Measurements from ENCODE around the gene FUT4.
"Not testable (repeated sequence)": the region's sequence is repeated elsewhere in the genome, so short reads cannot be mapped to it uniquely, and the experiment has no call there.

Gene FUT4

DNA sequence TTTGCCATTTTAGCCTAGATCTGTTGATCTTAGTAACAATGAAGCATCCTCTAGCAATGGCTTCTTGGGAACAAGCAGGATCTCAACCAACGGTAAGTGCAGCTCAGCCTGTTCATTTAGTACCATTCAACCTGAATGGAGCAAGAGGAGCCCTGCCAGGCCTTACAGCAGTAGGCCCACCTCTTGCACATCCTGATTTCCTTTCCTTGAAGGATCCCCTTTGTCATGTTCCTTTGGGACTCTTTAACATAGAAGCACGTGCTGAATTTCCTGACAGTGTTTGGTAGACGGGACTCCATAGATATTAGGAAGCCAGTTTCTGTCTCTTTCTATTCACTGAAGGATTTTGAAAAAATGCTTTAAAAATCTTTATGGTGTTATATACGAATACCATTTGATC is 25.0 kb downstream of the FUT4 start:
- DNase-seq: no peak

DNA sequence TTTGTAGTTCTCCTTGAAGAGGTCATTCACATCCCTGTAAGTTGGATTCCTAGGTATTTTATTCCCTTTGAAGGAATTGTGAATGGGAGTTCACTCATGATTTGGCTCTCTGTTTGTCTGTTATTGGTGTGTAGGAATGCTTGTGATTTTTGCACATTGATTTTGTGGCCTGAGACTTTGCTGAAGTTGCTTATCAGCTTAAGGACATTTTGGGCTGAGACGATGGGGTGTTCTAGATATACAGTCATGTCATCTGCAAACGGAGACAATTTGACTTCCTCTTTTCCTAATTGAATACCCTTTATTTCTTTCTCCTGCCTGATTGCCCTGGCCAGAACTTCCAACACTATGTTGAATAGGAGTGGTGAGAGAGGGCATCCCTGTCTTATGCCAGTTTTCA is 29.3 kb downstream of the FUT4 start:
- DNase-seq: not testable (repeated sequence)

DNA sequence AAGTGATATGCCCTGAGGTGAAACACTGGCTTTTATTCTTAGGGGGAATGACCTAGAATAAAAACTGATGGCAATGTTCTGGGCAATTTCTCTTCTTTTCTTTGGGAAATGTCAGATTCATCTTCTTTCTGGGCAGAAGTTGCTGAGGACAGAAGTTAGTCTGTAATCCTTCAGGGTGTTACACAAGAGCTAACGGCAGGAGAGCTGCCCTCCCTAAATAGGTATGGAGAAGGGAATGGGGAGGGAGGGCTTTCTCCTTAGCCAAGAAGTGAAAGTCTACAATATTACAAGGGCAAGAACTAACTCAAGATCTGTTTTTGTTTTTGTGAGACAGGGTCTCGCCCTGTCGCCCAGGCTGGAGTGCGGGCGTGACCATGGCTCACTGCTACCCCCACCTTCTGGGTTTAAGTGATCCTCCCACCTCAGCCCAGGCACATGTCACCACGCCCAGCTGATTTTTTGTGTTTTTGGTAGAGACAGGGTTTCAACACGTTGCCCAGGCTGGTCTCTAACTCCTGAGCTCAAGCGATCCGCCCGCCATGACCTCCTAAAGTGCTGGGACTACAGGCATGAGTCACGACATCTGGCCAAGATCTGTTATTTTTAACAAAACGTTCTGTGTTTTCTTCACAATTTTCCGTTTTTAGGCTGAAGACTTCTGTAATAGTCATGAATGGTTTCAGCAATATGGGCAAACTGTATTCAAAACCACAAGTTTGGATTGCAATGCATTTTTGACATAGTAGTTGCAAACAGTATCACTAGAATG is 30.7 kb downstream of the FUT4 start:
- no peak for DNase-seq

DNA sequence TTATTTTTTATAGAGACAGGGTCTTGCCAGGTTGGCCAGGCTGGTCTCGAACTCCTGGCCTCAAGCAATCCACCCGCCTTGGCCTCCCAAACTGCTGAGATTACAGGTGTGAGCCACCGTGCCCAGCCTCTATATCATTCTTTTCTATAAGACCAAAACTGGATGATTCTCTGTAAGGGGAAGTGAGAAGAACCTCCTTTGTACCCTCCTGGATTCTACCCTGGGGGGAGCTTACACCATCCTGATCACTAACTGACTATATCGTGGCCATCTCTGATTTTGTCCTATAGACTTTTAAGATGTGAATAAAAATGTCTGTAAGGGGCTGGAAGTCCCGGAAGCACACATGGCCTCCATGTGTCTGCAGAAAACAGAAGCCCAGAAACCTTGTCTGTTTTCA is 32.6 kb downstream of the FUT4 start:
- DNase-seq: no peak

DNA sequence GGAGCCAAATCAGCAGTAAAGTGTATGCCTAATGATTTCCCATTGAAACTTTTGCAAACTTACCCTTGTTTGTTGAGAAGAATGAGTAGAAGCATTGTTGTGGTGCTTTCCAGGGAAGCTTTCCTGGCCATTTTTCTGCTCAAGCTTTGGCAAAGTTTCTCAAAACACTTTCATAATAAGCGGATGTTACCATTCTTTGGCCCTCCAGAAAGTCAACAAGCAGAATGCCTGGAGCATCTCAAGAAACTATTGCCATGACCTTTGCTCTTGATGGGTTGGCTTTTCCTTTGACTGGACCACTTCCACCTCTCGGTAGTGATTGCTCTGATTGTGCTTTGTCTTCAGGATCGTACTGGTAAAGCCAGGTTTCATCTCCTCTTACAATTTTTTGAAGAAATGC is 34.1 kb downstream of the FUT4 start:
- DNase-seq: no peak

DNA sequence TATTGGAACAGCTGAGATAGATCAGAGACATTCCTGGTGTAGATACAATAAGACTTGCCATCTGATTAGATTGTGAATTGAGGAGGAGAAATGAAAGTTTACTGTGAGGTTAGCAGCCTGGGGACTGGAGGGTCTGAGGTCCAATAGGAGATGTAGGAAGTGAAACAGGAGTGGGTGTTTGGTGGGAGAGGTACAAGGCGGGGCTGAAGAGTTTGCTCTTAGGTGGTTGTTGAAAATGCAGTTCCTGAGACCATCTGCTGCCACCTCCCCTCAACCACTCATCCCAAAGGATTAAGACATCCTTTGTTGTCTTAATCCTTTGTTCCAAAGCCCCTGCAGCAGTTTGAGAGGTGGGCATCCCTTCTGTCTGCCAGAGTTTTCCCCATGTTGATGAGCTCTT is 38.2 kb downstream of the FUT4 start:
- no peak for DNase-seq

DNA sequence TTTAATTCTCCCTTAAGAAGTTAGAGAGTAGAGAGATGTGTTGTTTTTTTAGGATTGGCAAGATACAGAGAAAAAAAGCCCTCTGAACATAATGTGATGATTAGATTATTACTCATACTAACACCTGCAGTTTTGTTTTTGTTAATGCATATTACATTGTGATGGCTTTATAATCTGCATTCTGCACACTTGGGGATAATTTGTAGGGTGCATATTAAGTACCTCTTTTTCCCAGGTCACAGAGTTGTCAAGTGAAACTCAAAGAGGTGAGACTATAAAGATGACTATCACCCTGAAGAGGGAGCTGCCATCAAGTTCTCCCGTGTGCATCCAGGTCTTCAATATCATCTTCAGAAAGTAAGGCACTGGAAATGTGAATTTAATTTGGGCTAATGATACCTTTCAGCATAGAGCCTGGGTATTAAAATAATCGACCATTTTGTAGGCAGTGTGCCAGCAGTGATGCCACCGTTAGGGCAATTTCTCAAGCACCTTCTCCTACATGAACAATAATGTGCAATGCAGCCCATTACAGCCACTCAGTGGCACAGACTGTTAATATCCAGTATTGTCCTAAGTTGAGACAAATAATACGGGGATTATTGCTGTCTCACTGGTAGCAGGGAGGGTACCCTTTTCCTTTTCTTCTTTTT is 39.6 kb downstream of the FUT4 start:
- DNase-seq: peak; percentile 54

DNA sequence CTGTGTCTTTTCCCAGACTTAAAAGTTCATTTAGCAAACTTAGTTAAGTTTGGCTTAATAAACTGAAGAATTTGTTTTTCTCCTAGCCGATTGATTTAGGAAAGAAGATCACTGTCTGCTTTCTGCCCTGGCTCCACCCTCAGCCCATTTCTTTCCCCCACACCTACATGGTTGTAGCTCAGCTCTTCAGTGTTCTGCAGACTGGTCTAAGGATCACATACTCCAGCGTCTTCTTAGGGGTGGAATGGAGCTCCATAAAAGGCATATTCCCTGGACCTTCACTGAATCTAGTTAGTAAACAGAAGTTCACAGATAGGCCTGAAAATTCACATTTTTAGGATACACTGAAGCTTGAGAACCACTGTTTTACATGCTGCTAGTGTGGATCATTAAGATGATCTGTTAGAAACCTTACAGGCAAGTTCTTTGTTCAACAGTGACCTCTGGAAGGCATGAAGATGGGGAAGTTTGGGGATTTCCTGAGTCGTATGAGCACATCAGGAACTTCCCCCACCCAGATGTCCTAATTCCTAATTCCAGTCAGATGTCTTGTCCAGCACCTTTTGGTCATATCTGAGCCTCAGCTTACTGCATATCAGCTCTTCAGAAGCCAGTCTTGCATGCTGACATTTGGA is 40.3 kb downstream of the FUT4 start:
- no peak for DNase-seq

DNA sequence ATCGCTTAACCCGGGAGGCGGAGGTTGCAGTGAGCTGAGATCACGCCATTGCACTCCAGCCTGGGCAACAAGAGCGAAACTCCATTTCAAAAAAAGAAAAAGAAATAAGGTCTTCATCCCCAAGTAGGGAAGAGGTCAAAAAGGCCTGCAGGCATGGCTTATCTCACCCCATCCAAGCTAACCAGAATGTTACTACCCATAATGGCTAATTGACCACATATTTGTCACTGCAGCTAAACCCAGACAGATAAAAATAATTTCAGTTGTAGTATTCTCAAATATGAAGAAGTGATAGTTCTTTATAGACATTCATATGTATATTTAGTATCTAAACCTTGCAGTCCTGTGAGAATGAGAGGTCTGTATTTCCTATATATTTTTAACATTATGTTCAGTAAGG is 41.3 kb downstream of the FUT4 start:
- DNase-seq: no peak

DNA sequence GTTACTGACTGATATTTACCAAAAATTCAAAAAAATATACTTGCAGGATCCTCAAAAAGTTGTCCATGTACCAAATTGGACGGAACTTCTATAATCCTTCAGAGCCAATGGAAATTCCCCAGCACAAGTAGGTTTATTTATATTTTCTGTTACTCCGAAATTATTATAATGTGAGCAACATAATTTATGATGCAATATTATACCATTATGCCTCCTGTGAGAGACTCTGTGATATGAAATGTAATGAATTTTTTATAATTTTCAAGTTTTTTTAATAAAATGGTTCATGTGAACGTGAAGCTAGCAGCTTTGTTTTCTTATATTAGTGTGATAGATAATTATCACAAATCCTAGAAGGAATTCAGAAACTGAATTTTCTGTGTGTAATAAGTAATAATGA is 41.7 kb downstream of the FUT4 start:
- DNase-seq: no peak

DNA sequence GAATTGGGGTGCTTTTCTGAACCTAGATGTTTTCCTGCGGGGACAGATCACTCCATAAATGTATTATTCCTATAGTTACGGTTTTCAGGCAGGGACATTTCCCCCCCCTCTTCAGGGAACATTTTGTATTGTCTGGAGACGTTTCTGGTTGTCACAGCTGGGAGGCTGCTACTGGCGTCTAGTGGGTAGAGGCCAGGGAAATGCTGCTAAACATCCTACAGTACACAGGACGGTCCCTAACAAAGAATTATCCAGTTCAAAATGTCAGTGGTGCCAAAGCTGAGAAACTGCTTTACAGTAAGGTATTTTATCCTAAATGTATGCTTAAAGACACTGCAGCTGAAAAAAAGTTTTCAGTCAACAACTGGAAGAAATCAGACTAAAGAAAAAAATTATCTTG is 42.8 kb downstream of the FUT4 start:
- no peak for DNase-seq

DNA sequence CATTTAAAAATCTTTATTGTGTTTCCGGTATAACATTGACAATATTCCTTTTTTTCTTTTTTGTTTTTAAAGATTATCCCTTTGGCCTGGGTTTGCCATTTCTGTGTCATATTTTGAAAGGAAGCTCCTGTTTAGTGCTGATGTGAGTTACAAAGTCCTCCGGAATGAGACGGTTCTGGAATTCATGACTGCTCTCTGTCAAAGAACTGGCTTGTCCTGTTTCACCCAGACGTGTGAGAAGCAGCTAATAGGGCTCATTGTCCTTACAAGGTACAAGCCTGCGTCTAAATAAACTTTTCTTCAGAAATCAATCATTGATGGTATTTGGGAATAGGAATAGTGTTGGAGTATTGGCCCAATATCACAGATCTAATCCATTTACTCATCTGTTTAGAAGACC is 43.3 kb downstream of the FUT4 start:
- DNase-seq: no peak

DNA sequence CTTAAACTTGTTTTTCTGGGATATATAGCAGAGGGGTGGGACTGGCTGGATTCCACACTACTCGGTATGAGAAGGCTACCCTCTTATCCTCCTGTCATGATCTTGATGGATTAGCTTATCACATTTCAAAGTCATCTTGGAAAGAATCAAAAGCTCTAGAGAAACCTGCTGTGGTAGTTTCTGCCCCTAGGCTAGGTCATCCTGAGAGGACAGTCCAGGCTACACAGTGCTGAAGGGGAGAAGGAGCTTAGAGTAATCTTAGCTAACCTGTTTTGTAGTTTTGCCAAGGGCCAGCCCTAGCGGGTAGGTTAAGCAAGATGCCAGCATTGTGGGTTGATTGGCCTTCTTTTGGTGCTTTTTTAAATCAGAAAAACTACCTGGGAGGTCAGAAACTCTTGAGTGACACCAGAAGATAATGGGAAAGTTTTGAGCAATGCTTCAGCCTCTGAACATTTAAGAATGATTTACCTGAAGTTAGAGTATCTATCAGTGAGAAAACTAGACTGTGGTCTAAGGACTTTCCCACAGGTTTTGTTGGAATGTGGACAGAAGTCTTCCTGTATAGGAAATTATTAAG is 44.7 kb downstream of the FUT4 start:
- DNase-seq: no peak

DNA sequence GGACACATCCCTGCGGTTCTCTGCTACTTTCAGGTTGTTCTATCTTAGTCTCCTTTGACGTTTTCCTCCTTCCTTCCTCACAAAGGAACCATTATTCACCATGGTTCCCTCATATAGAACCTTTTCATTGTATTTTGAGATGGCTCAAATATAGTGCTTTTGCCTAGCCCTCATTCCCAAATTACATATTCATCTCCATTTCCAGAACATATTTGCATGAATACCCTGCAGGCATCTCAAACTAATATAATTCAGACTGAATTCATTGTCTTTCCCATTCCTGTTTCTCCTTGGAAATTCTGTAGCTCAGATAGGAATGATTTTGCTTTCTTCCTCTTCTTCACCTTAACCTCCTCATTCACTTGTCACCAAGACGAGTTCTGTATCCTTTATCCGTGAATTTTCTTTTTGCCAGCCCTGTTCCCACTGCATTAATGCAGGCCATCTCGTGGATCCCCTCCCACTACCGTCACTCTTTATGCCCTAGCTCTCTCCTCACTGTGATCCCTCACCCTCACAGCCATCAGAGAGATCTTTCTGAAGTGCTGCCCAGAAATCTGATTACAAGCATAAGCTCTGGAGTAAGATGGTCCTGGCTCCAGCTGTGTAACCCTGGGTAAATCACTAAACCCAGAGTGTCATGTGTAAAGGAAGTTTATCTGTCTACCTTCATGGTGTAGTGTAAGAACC is 46.8 kb downstream of the FUT4 start:
- DNase-seq: no peak

DNA sequence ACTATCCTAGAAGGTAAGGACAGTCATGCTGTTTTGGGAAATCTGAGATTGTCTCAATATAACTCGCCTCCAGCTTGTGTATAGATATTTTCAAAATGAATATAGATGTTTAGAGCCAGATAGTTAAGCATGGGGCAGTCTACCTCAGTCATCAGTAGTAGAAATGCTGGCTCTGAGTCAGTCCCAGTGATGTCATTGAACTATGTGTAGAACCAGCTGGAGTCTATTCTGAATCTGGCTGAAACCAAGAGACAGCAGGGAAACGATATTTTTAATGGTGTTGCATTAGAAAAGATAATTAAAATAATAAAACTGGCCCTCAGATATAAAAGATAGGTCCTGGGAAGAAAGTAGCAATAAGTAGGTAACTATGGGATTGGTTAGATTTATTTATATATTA is 49.3 kb downstream of the FUT4 start:
- no peak for DNase-seq

DNA sequence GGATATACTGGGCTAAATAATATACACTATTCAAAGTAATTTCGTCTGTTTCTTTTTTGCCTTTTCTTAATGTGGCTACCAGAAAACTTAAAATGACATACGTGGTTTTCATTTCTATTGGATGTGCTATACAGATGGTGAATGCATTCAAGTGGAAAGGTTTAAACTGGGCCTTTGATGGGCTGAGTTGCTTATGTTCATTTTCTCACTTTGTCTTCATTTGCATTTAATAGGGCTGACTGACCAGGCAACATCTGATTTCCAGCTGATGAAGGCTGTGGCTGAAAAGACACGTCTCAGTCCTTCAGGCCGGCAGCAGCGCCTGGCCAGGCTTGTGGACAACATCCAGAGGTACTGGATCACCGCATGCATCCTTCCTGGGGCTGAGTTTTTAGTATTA is 51.4 kb downstream of the FUT4 start:
- DNase-seq: no peak

DNA sequence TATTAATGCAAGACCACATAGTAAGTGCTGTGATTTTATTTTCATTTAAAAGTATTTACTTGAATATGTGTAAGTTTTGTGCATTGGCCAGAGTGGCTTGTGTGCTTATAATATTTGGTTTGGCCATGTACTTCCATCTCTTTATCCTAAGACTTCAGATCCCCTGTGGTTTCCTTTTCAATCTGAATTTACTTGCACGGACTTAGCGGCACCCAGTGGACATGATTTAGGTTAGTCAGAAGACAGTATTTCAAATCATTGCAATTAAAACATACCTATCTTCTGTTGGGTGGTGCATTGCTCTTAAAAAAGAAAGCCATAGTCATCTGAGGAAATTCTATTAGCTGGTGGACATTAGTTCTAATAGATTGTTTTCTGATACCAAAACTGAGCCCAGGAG is 54.2 kb downstream of the FUT4 start:
- peak; percentile 6 for DNase-seq
